ENCODE measurements around the gene PDE10A.

DNA sequence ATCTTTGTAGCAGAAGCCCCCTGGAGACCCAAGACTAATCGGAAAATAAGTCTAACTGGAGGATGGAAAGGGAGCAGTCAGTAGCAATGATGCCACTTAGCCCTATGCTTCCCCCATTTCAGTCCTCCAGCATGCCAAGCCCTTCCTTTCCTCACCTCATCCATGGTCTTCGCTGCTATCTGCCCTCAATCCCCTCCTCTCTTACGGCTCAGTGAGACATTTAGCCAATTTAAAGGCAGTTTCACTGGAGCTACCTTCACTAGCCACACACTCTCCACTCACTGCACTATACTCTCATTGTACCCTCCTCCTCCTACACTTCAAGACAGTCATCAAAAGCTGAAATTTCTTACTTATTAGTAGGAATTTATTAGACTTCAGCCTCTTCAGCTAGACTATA is 111.2 kb downstream of the PDE10A start:
- TF ChIP-seq, protein P1, sequence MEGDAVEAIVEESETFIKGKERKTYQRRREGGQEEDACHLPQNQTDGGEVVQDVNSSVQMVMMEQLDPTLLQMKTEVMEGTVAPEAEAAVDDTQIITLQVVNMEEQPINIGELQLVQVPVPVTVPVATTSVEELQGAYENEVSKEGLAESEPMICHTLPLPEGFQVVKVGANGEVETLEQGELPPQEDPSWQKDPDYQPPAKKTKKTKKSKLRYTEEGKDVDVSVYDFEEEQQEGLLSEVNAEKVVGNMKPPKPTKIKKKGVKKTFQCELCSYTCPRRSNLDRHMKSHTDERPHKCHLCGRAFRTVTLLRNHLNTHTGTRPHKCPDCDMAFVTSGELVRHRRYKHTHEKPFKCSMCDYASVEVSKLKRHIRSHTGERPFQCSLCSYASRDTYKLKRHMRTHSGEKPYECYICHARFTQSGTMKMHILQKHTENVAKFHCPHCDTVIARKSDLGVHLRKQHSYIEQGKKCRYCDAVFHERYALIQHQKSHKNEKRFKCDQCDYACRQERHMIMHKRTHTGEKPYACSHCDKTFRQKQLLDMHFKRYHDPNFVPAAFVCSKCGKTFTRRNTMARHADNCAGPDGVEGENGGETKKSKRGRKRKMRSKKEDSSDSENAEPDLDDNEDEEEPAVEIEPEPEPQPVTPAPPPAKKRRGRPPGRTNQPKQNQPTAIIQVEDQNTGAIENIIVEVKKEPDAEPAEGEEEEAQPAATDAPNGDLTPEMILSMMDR (IDR thresholded peaks at IDR 0.05; ENCODE audit: low read depth, low read length): no peak
- no peak for TF ChIP-seq POLR2A (IDR thresholded peaks at IDR 0.05; ENCODE audit: extremely low read depth, insufficient read length)

Measured in NB4 (cell line).